ENCODE measurements around the gene BCKDK. TPM values are rescaled to one million over a fixed set of nuclear protein-coding genes. Genes with fewer than 3 reads are reported as not detected.

The BCKDK gene
- total RNA-seq, 1 donor: 39.5 TPM

DNA sequence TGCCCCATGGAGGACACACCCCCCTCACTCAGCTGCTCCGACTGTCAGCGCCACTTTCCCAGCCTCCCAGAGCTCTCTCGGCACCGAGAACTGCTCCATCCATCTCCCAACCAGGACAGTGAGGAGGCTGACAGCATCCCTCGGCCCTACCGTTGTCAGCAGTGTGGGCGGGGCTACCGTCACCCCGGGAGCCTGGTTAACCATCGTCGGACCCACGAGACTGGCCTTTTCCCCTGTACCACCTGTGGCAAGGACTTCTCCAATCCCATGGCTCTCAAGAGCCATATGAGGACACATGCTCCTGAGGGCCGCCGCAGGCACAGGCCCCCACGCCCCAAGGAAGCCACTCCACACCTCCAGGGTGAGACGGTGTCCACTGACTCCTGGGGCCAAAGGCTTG, 31.9 kb upstream of the BCKDK start:
- TF ChIP-seq, protein P1, sequence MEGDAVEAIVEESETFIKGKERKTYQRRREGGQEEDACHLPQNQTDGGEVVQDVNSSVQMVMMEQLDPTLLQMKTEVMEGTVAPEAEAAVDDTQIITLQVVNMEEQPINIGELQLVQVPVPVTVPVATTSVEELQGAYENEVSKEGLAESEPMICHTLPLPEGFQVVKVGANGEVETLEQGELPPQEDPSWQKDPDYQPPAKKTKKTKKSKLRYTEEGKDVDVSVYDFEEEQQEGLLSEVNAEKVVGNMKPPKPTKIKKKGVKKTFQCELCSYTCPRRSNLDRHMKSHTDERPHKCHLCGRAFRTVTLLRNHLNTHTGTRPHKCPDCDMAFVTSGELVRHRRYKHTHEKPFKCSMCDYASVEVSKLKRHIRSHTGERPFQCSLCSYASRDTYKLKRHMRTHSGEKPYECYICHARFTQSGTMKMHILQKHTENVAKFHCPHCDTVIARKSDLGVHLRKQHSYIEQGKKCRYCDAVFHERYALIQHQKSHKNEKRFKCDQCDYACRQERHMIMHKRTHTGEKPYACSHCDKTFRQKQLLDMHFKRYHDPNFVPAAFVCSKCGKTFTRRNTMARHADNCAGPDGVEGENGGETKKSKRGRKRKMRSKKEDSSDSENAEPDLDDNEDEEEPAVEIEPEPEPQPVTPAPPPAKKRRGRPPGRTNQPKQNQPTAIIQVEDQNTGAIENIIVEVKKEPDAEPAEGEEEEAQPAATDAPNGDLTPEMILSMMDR (IDR thresholded peaks at IDR 0.05; ENCODE audit: insufficient read depth, low read length): no peak
- DNase-seq (ENCODE audit: low read depth): no peak
- no peak overlapping the region for H3K4me3 ChIP-seq (ENCODE audit: low read depth, low read length)

DNA sequence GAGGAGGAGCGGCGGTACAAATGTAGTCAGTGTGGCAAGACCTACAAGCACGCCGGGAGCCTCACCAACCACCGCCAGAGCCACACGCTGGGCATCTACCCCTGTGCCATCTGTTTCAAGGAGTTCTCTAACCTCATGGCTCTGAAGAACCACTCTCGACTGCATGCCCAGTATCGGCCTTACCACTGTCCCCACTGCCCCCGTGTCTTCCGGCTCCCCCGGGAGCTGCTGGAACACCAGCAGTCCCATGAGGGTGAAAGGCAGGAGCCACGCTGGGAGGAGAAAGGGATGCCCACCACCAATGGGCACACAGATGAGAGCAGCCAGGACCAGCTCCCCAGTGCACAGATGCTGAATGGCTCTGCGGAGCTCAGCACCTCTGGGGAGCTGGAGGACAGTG, 31.2 kb upstream of the BCKDK start:
- H3K4me3 ChIP-seq (ENCODE audit: low read depth, low read length): no peak overlapping the region
- no peak for DNase-seq (ENCODE audit: low read depth)
- TF ChIP-seq, protein P1 (IDR thresholded peaks at IDR 0.05; ENCODE audit: insufficient read depth, low read length): no peak

DNA sequence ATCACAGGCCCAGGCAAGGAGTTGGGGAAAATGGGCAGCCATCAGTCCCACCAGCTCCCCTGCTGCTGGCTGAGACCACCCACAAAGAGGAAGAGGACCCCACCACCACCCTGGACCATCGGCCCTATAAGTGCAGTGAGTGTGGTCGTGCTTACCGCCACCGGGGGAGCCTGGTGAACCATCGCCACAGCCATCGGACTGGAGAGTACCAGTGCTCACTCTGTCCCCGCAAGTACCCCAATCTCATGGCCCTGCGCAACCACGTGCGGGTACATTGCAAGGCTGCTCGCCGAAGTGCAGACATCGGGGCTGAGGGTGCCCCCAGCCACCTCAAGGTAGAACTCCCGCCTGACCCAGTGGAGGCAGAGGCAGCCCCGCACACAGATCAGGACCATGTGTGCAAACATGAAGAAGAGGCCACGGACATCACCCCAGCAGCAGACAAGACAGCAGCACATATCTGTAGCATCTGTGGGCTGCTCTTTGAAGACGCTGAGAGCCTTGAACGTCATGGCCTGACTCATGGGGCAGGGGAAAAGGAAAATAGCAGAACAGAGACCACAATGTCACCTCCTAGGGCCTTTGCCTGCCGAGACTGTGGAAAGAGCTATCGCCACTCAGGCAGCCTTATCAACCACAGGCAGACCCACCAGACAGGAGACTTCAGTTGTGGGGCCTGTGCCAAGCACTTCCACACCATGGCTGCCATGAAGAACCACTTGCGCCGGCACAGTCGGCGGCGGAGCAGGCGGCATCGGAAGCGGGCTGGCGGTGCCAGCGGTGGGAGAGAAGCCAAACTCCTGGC, 30.4 kb upstream of the BCKDK start:
- TF ChIP-seq, protein P1 (IDR thresholded peaks at IDR 0.05; ENCODE audit: insufficient read depth, low read length): no peak
- DNase-seq (ENCODE audit: low read depth): no peak
- no peak overlapping the region for H3K4me3 ChIP-seq (ENCODE audit: low read depth, low read length)

DNA sequence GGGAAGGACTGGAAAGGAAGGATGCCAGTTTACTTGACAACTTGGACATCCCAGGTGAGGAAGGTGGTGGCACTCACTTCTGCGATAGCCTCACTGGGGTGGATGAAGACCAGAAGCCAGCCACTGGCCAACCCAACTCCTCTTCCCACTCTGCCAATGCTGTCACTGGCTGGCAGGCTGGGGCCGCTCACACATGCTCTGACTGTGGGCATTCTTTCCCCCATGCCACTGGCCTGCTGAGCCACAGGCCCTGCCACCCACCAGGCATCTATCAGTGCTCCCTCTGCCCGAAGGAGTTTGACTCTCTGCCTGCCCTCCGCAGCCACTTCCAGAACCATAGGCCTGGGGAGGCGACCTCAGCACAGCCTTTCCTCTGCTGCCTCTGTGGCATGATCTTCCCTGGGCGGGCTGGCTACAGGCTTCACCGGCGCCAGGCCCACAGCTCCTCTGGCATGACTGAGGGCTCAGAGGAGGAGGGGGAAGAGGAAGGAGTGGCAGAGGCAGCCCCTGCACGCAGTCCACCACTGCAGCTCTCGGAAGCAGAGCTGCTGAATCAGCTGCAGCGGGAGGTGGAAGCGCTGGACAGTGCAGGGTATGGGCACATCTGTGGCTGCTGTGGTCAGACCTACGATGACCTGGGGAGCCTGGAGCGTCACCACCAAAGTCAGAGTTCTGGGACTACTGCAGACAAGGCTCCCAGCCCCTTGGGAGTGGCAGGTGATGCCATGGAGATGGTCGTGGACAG, 29.4 kb upstream of the BCKDK start:
- DNase-seq (ENCODE audit: low read depth): no peak
- TF ChIP-seq, protein P1 (IDR thresholded peaks at IDR 0.05; ENCODE audit: insufficient read depth, low read length): no peak

DNA sequence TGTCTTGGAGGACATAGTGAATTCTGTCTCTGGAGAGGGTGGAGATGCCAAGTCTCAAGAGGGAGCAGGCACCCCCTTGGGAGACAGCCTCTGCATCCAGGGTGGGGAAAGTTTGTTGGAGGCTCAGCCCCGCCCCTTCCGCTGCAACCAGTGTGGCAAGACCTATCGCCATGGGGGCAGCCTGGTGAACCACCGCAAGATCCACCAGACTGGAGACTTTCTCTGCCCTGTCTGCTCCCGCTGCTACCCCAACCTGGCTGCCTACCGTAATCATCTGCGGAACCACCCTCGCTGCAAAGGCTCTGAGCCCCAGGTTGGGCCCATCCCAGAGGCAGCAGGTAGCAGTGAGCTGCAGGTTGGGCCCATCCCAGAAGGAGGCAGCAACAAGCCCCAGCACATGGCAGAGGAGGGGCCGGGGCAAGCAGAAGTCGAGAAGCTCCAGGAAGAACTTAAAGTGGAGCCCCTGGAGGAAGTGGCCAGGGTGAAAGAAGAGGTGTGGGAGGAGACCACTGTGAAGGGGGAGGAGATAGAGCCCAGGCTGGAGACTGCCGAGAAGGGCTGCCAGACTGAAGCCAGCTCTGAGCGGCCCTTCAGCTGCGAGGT, 28.7 kb upstream of the BCKDK start:
- TF ChIP-seq, protein P1 (IDR thresholded peaks at IDR 0.05; ENCODE audit: insufficient read depth, low read length): no peak

More for the DNA sequence above, 29.4 kb upstream of the BCKDK start:
- no peak overlapping the region for H3K4me3 ChIP-seq (ENCODE audit: low read depth, low read length)

DNA sequence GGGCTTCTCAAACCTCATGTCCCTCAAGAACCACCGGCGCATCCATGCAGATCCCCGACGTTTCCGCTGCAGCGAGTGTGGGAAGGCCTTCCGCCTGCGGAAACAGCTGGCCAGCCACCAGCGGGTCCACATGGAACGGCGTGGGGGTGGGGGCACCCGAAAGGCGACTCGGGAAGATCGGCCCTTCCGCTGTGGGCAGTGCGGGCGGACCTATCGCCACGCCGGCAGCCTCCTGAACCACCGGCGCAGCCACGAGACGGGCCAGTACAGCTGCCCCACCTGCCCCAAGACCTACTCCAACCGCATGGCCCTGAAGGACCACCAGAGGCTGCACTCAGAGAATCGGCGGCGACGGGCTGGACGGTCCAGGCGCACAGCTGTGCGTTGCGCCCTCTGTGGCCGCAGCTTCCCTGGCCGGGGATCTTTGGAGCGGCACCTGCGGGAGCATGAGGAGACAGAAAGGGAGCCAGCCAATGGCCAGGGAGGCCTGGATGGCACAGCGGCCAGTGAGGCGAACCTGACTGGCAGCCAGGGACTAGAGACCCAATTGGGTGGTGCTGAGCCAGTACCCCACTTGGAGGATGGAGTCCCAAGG, 28.1 kb upstream of the BCKDK start:
- DNase-seq (ENCODE audit: low read depth): no peak
- no peak overlapping the region for H3K4me3 ChIP-seq (ENCODE audit: low read depth, low read length)

More for the DNA sequence above, 28.7 kb upstream of the BCKDK start:
- no peak for DNase-seq (ENCODE audit: low read depth)
- no peak overlapping the region for H3K4me3 ChIP-seq (ENCODE audit: low read depth, low read length)

More for the DNA sequence above, 28.1 kb upstream of the BCKDK start:
- TF ChIP-seq, protein P1 (IDR thresholded peaks at IDR 0.05; ENCODE audit: insufficient read depth, low read length): no peak

All from fibroblast of the aortic adventitia (primary cell).